Measurements from ENCODE around the gene ADGRD1. TPM values are rescaled to one million over a fixed set of nuclear protein-coding genes. Genes with fewer than 3 reads are reported as not detected.

ADGRD1 gene
- polyA plus RNA-seq, 1 of the 3 experiments (the other 2 are of a cell fraction): not detected

GRCh38 chr12:130981074-130981742 is 27.5 kb downstream of the ADGRD1 start:
- H3K9me2 ChIP-seq: no peaks in the 10 kb centered on the region
- no peak overlapping the region for H3K9ac ChIP-seq
- no peak overlapping the region for H3K27ac ChIP-seq (ENCODE audit: low read depth in 2 of 2, low read length in 1 of 2)
- H3K79me2 ChIP-seq (ENCODE audit: insufficient read depth): no peaks in the 10 kb centered on the region
- no peak overlapping the region for H3K4me2 ChIP-seq
- H3K4me3 ChIP-seq (ENCODE audit: low read depth in 2 of 2, low read length in 1 of 2): no peak overlapping the region
- H2AFZ ChIP-seq (ENCODE audit: low read depth): no peak overlapping the region
- H3F3A ChIP-seq (replicated peaks; ENCODE audit: insufficient read depth): no peaks in the 10 kb centered on the region
- H3K36me3 ChIP-seq (replicated peaks in 1 of 2; ENCODE audit: control insufficient read depth in 1 of 2, insufficient read depth in 2 of 2, low read length in 1 of 2): no peaks in the 10 kb centered on the region
- peaks cover 0 to 4% of the 10 kb centered on the region in 2 experiments; a peak in 1 of 4 replicates for H3K4me1 ChIP-seq (ENCODE audit: control insufficient read depth in 1 of 2, insufficient read depth in 2 of 2, low read depth in 1 of 2, low read length in 1 of 2)
- no peaks in the 10 kb centered on the region for H4K20me1 ChIP-seq (ENCODE audit: insufficient read depth)
- no peaks in the 10 kb centered on the region for H3K9me3 ChIP-seq
- no peak for DNase-seq
- TF ChIP-seq CHD2 (IDR thresholded peaks at IDR 0.05; ENCODE audit: low read length, partially characterized antibody): no peak
- no peak for TF ChIP-seq FOXM1 (IDR thresholded peaks at IDR 0.05; ENCODE audit: low read depth)
- no peak for TF ChIP-seq NFIC (IDR thresholded peaks at IDR 0.05; ENCODE audit: borderline replicate concordance)
- TF ChIP-seq TEAD4 (IDR thresholded peaks at IDR 0.05; ENCODE audit: borderline replicate concordance, insufficient read depth): no peak
- TF ChIP-seq SMC3 (IDR thresholded peaks at IDR 0.05; ENCODE audit: low read depth, low read length): no peak
- no peak for TF ChIP-seq IRF3 (IDR thresholded peaks at IDR 0.05; ENCODE audit: low read depth, low read length)
- TF ChIP-seq PBX3 (IDR thresholded peaks at IDR 0.05): no peak
- no peak for TF ChIP-seq EP300 (IDR thresholded peaks at IDR 0.05; ENCODE audit: borderline replicate concordance in 1 of 2, low read depth in 1 of 2, low read length in 1 of 2)
- ChIA-PET CTCF (no interaction called here), POLR2A (no interaction called here)
- H3K27me3 ChIP-seq (ENCODE audit: insufficient read depth): no peaks in the 10 kb centered on the region
- 54% methylated on average over 11 of the region's 11 CpGs for WGBS (ENCODE audit: low lambda C conversion rate)

- no peak overlapping the region for H3K4me3 ChIP-seq (ENCODE audit: low read depth in 2 of 2, low read length in 1 of 2)
- H3K27me3 ChIP-seq (ENCODE audit: insufficient read depth): no peaks in the 10 kb centered on the region
- no peaks in the 10 kb centered on the region for H3K9me3 ChIP-seq
- WGBS (ENCODE audit: low lambda C conversion rate): 28% methylated on average over 6 of the region's 12 CpGs
- no peaks in the 10 kb centered on the region for H3K79me2 ChIP-seq (ENCODE audit: insufficient read depth)
- H3F3A ChIP-seq (replicated peaks; ENCODE audit: insufficient read depth): no peaks in the 10 kb centered on the region
- H3K4me1 ChIP-seq (ENCODE audit: control insufficient read depth in 1 of 2, insufficient read depth in 2 of 2, low read depth in 1 of 2, low read length in 1 of 2): peaks cover 0 to 4% of the 10 kb centered on the region in 2 experiments; a peak in 1 of 4 replicates
- no peak for TF ChIP-seq NFIC (IDR thresholded peaks at IDR 0.05; ENCODE audit: borderline replicate concordance)
- H2AFZ ChIP-seq (ENCODE audit: low read depth): no peak overlapping the region
- H3K4me2 ChIP-seq: no peak overlapping the region
- ChIA-PET POLR2A (no interaction called here), CTCF (no interaction called here)
- no peak for DNase-seq
- no peaks in the 10 kb centered on the region for H3K36me3 ChIP-seq (replicated peaks in 1 of 2; ENCODE audit: control insufficient read depth in 1 of 2, insufficient read depth in 2 of 2, low read length in 1 of 2)
- H3K27ac ChIP-seq (ENCODE audit: low read depth in 2 of 2, low read length in 1 of 2): no peak overlapping the region
- H4K20me1 ChIP-seq (ENCODE audit: insufficient read depth): no peaks in the 10 kb centered on the region
- no peak overlapping the region for H3K9ac ChIP-seq
- H3K9me2 ChIP-seq: no peaks in the 10 kb centered on the region
Observed at GRCh38 chr12:130981911-130982310, 28.2 kb downstream of the ADGRD1 start.

Data from SK-N-SH (cell line).